Adipose tissue (tissue), 3 donors: ENCODE results near the gene FOXP1. TPM values are rescaled to one million over a fixed set of nuclear protein-coding genes. Genes with fewer than 3 reads are reported as not detected.

ENCODE experiments used
- H3K27ac ChIP-seq: one replicate; pipeline ENCODE4 v1.5.1; 2013; ENCODE audit warnings: low read depth, low read length
- whole genome bisulfite sequencing, 3 donors: extraction: QIAGEN DNeasy Blood & Tissue Kit; methylation state at CpG; one replicate each; pipeline ENCODE4 v1.1.7; 2013; 5-methylcytosine and 5-hydroxymethylcytosine counted together
- polyA plus RNA-seq, 3 donors: library from polyadenylated mRNA; stranded (reverse); fragments of 200-250 nt; gene quantifications; one replicate each; pipeline ENCODE4 v1.2.3, GENCODE V29; 2013
- donor health status: healthy with polysubstance abuse.
- donor health status: Bipolar disorder and iron deficiency.
- donor health status: healthy.

The FOXP1 gene
- polyA plus RNA-seq, 3 donors: 6.3 to 19.2 (median 11.4) TPM

- no peak overlapping the region for H3K27ac ChIP-seq
- WGBS, 3 donors: 93 to 98% (median 94%) methylated on average over 3 of the region's 3 CpGs
Observed at GRCh38 chr3:71593106-71593505, 9.6 kb upstream of the FOXP1 start.

GRCh38 chr3:71591101-71591500 lies 7.6 kb upstream of the FOXP1 start:
- WGBS, 3 donors: 94 to 96% (median 95%) methylated on average over 2 of the region's 2 CpGs
- no peak overlapping the region for H3K27ac ChIP-seq

- no peak overlapping the region for H3K27ac ChIP-seq
- WGBS, 3 donors: 83 to 85% (median 83%) methylated on average over 2 of the region's 2 CpGs
Observed at GRCh38 chr3:71589132-71589531, 5.6 kb upstream of the FOXP1 start.

- 82 to 93% (median 88%) methylated on average over 3 of the region's 3 CpGs for WGBS, 3 donors
- H3K27ac ChIP-seq: no peak overlapping the region
Observed at GRCh38 chr3:71587958-71588357, 4.4 kb upstream of the FOXP1 start.

- H3K27ac ChIP-seq: no peak overlapping the region
- 37 to 42% (median 38%) methylated on average over 5 of the region's 5 CpGs for WGBS, 3 donors
Observed at GRCh38 chr3:71586810-71587242, 3.3 kb upstream of the FOXP1 start.

- H3K27ac ChIP-seq: no peak overlapping the region
- 21 to 23% (median 23%) methylated on average over 7 of the region's 7 CpGs for WGBS, 3 donors
Observed at GRCh38 chr3:71585887-71586809, 2.6 kb upstream of the FOXP1 start.

GRCh38 chr3:71585131-71585530 lies 1.6 kb upstream of the FOXP1 start:
- 25 to 31% (median 26%) methylated on average over 5 of the region's 5 CpGs for WGBS, 3 donors
- H3K27ac ChIP-seq: no peak overlapping the region

- WGBS, 3 donors: 0 to 1% (median 0%) methylated on average over 18 of the region's 18 CpGs
- peak overlapping the region; percentile 91 for H3K27ac ChIP-seq
Observed at GRCh38 chr3:71584394-71585011, 975 bp upstream of the FOXP1 start.

- WGBS, 3 donors: 0 to 1% (median 1%) methylated on average over 75 to 84 of the region's 84 CpGs
- peak overlapping the region; percentile 60 for H3K27ac ChIP-seq
Observed at GRCh38 chr3:71582612-71583565, 639 bp downstream of the FOXP1 start.

- H3K27ac ChIP-seq: peak overlapping the region; percentile 17
Observed at GRCh38 chr3:71582036-71582611, 1.4 kb downstream of the FOXP1 start.

GRCh38 chr3:71581457-71582035 lies 2.0 kb downstream of the FOXP1 start:
- WGBS, 3 donors: 0 to 1% (median 0%) methylated on average over 45 to 53 of the region's 53 CpGs
- peak overlapping the region; percentile 17 for H3K27ac ChIP-seq

More at GRCh38 chr3:71582036-71582611, 1.4 kb downstream of the FOXP1 start:
- WGBS, 3 donors: 0% methylated on average over 53 to 59 of the region's 59 CpGs

- no peak overlapping the region for H3K27ac ChIP-seq
- WGBS, 3 donors: 21 to 26% (median 25%) methylated on average over 17 of the region's 17 CpGs
Observed at GRCh38 chr3:71580636-71581456, 2.7 kb downstream of the FOXP1 start.

- 27 to 55% (median 39%) methylated on average over 4 of the region's 4 CpGs for WGBS, 3 donors
Observed at GRCh38 chr3:71579935-71580406, 3.6 kb downstream of the FOXP1 start.

GRCh38 chr3:71579326-71579934 lies 4.1 kb downstream of the FOXP1 start:
- H3K27ac ChIP-seq: no peak overlapping the region
- 44 to 59% (median 58%) methylated on average over 7 of the region's 7 CpGs for WGBS, 3 donors

More at GRCh38 chr3:71579935-71580406, 3.6 kb downstream of the FOXP1 start:
- no peak overlapping the region for H3K27ac ChIP-seq

- WGBS, 3 donors: 49 to 50% (median 49%) methylated on average over 6 of the region's 6 CpGs
- H3K27ac ChIP-seq: no peak overlapping the region
Observed at GRCh38 chr3:71578054-71578751, 5.3 kb downstream of the FOXP1 start.

- WGBS, 3 donors: 40 to 74% (median 63%) methylated on average over 5 of the region's 5 CpGs
- no peak overlapping the region for H3K27ac ChIP-seq
Observed at GRCh38 chr3:71577011-71577410, 6.5 kb downstream of the FOXP1 start.
